GM06990 (cell line): Measurements from ENCODE around the gene YBX1.
"Not testable (repeated sequence)": the region's sequence is repeated elsewhere in the genome, so short reads cannot be mapped to it uniquely, and the experiment has no call there.

ENCODE experiments used
- DNase-seq: peaks from one replicate; pipeline ENCODE4 v3.0.0-alpha.2; 2011; ENCODE audit not compliant: insufficient read length; ENCODE audit errors: extremely low read depth
- H3K27me3 ChIP-seq: replicated peaks from 2 replicates; pipeline ENCODE4 v1.6.0; 2011; ENCODE audit warnings: low read length; ENCODE audit not compliant: control insufficient read depth, insufficient read depth
- H3K36me3 ChIP-seq: 2 replicates; pipeline ENCODE4 v1.5.1; 2011; ENCODE audit warnings: low read length; ENCODE audit not compliant: control insufficient read depth, insufficient read depth
- H3K4me3 ChIP-seq: replicated peaks from 2 replicates; pipeline ENCODE4 v1.5.1; 2011; ENCODE audit warnings: low read depth, mild to moderate bottlenecking, control low read depth, low read length
- CTCF ChIP-seq: IDR thresholded peaks from 2 replicates; pipeline ENCODE4 v1.5.1; 2011; ENCODE audit warnings: low read length, control low read depth, mild to moderate bottlenecking, inconsistent platforms; ENCODE audit not compliant: insufficient read depth, poor library complexity, severe bottlenecking

Gene YBX1

GRCh38 chr1:42748461-42749410, 66.5 kb downstream of the YBX1 start:
- DNase-seq, result no peak
- TF ChIP-seq CTCF, result no peak
- Histone ChIP-seq H3K4me3 (no peak overlapping the region), H3K27me3 (no peaks in the 10 kb centered on the region), H3K36me3 (peaks cover 33% of the 10 kb centered on the region)

GRCh38 chr1:42750041-42750440, 67.8 kb downstream of the YBX1 start:
- DNase-seq, result no peak
- peaks cover 42% of the 10 kb centered on the region for H3K36me3 ChIP-seq
- no peak for TF ChIP-seq CTCF
- H3K27me3 ChIP-seq, result no peaks in the 10 kb centered on the region
- no peak overlapping the region for H3K4me3 ChIP-seq

- not testable (repeated sequence) for H3K27me3 ChIP-seq, H3K4me3 ChIP-seq, DNase-seq
- H3K36me3 ChIP-seq, result peaks cover 40% of the 10 kb centered on the region
These were observed 69.4 kb downstream of the YBX1 start for GRCh38 chr1:42751511-42752070.

- no peak for DNase-seq
- TF ChIP-seq CTCF, result no peak
- H3K36me3 ChIP-seq, result peaks cover 41% of the 10 kb centered on the region
- no peak overlapping the region for H3K4me3 ChIP-seq
- H3K27me3 ChIP-seq, result no peaks in the 10 kb centered on the region
These were observed 70.1 kb downstream of the YBX1 start for GRCh38 chr1:42752284-42752683.

GRCh38 chr1:42753070-42753469, 70.9 kb downstream of the YBX1 start:
- H3K36me3 ChIP-seq, result peaks cover 46% of the 10 kb centered on the region
- no peak for TF ChIP-seq CTCF
- no peak for DNase-seq
- no peaks in the 10 kb centered on the region for H3K27me3 ChIP-seq
- H3K4me3 ChIP-seq, result no peak overlapping the region
